K562 (cell line): ENCODE data around the gene TMED6. TPM values are rescaled to one million over a fixed set of nuclear protein-coding genes. Genes with fewer than 3 reads are reported as not detected.

Experiments used
- CAMTA2 ChIP-seq: fragments of 250-450 bp; sonication (Bioruptor Pico); conservative IDR thresholded peaks from 2 replicates; pipeline ENCODE4 v1.5.1; 2022
- CBX5 ChIP-seq: IDR thresholded peaks from 2 replicates; pipeline ENCODE4 v1.6.1; 2014; ENCODE audit warnings: low read depth, borderline replicate concordance
- ERF ChIP-seq: fragments of 450-650 bp; formaldehyde crosslinking; IDR thresholded peaks from 2 replicates; pipeline ENCODE4 v1.4.0; 2020; ENCODE audit warnings: mild to moderate bottlenecking, mixed read lengths
- ETV5 ChIP-seq: sonication (generic); formaldehyde crosslinking; IDR thresholded peaks from 2 replicates; pipeline ENCODE4 v1.4.0; 2020; ENCODE audit warnings: low read depth, mild to moderate bottlenecking, missing genetic modification reagents
- ETV6 ChIP-seq, 3 experiments: fragments of 150-350 bp in 1 of 3; sonication (generic) in 1 of 3; formaldehyde crosslinking in 1 of 3; IDR thresholded peaks; 2 replicates each; pipeline versions ENCODE4 v1.6.1 to v1.8.0; 2014 to 2022; ENCODE audit warnings: borderline replicate concordance in 2 of 3, low read depth in 2 of 3, antibody characterized with exemption in 1 of 3, low read length in 1 of 3, mild to moderate bottlenecking in 1 of 3, missing genetic modification reagents in 1 of 3
- GTF2A2 ChIP-seq: IDR thresholded peaks from 2 replicates; pipeline ENCODE4 v1.6.1; 2016; ENCODE audit warnings: mild to moderate bottlenecking, missing genetic modification characterization, missing compliant biosample characterization
- HOXB6 ChIP-seq: fragments of 250-450 bp; sonication (Bioruptor Pico); IDR thresholded peaks from 2 replicates; pipeline ENCODE4 v1.5.1; 2022; ENCODE audit warnings: mild to moderate bottlenecking, borderline replicate concordance
- KLF1 ChIP-seq: fragments of 450-650 bp; IDR thresholded peaks from 2 replicates; pipeline ENCODE4 v1.6.1; 2016; ENCODE audit warnings: missing genetic modification characterization, missing compliant biosample characterization
- MCM7 ChIP-seq, 2 experiments: fragments of 450-650 bp; IDR thresholded peaks; 2 replicates each; pipeline ENCODE4 v1.6.1; 2016 to 2018
- MIER1 ChIP-seq: fragments of 450-650 bp; IDR thresholded peaks from 2 replicates; pipeline ENCODE4 v1.6.1; 2016; ENCODE audit warnings: antibody characterized with exemption, mild to moderate bottlenecking, low read depth
- MTA1 ChIP-seq: fragments of 450-650 bp; IDR thresholded peaks from 2 replicates; pipeline ENCODE4 v1.6.1; 2017; ENCODE audit warnings: borderline replicate concordance
- POLR3A ChIP-seq: IDR thresholded peaks from 2 replicates; pipeline ENCODE4 v1.6.1; 2011; ENCODE audit warnings: borderline replicate concordance, mild to moderate bottlenecking, moderate library complexity; ENCODE audit not compliant: insufficient read length, insufficient read depth; ENCODE audit errors: extremely low read depth
- RAD21 ChIP-seq, 2 experiments: fragments of 250-450 bp in 1 of 2; fragments of 450-650 bp in 1 of 2; sonication (Bioruptor Pico) in 1 of 2; formaldehyde crosslinking in 1 of 2; IDR thresholded peaks in 1 of 2; conservative IDR thresholded peaks in 1 of 2; 2 replicates each; pipeline versions ENCODE4 v1.4.0 to v1.8.0; 2020 to 2022; ENCODE audit warnings: mild to moderate bottlenecking in 2 of 2, moderate library complexity in 1 of 2
- SNRNP70 ChIP-seq: fragments of 200-400 bp; formaldehyde crosslinking; optimal IDR thresholded peaks from 2 replicates; pipeline ENCODE3; 2017; ENCODE audit warnings: low read depth, low read length
- TCF3 ChIP-seq: sonication (generic); formaldehyde crosslinking; IDR thresholded peaks from 2 replicates; pipeline ENCODE4 v1.4.0; 2020; ENCODE audit warnings: mild to moderate bottlenecking, missing genetic modification reagents
- THRAP3 ChIP-seq: fragments of 450-650 bp; IDR thresholded peaks from 2 replicates; pipeline ENCODE4 v1.6.1; 2016; ENCODE audit warnings: mild to moderate bottlenecking, inconsistent platforms, borderline replicate concordance
- ZBED1 ChIP-seq: IDR thresholded peaks from 2 replicates; pipeline ENCODE4 v1.6.1; 2014
- ZBTB7A ChIP-seq: IDR thresholded peaks from 2 replicates; pipeline ENCODE4 v1.6.1; 2011; ENCODE audit warnings: low read depth, mild to moderate bottlenecking, low read length, moderate library complexity, borderline replicate concordance; ENCODE audit not compliant: control insufficient read depth
- ZNF696 ChIP-seq: fragments of 250-450 bp; sonication (Bioruptor Pico); conservative IDR thresholded peaks from 2 replicates; pipeline ENCODE4 v1.4.0; 2020; ENCODE audit warnings: mild to moderate bottlenecking, moderate library complexity
- ZNF707 ChIP-seq: fragments of 250-450 bp; sonication (Bioruptor Pico); conservative IDR thresholded peaks from 2 replicates; pipeline ENCODE4 v1.8.0; 2022; ENCODE audit warnings: inconsistent platforms, mild to moderate bottlenecking, moderate library complexity
- polyA plus RNA-seq, 8 experiments: library from polyadenylated mRNA; depleted of rRNA in 4 of 8; stranded (reverse) in 5 of 8; unstranded in 3 of 8; fragments of >200 nt; fragmentation: Nextera tagmentation in 2 of 8; fragmentation: Illumina TruSeq in 1 of 8; extraction: Ambion mirVana in 2 of 8; extraction: Trizol in 1 of 8; gene quantifications; 2 replicates each; pipeline versions ENCODE4 v1.2.1 to v1.2.3, GENCODE V29; 2011 to 2014; ENCODE audit warnings: inconsistent platforms in 1 of 8, missing spikeins in 1 of 8
- total RNA-seq, 7 experiments: library from RNA; depleted of rRNA in 6 of 7; stranded (reverse); fragments of >200 nt in 6 of 7; fragmentation: Illumina TruSeq in 2 of 7; extraction: Trizol in 2 of 7; gene quantifications; 2 replicates each; pipeline versions ENCODE4 v1.2.1 to v1.2.3, GENCODE V29; 2011 to 2021; ENCODE audit warnings: low replicate concordance in 1 of 7
- TF ChIP-seq, protein P1 (sequence below): fragments of 250-450 bp; sonication (Bioruptor Pico); IDR thresholded peaks from 2 replicates; pipeline ENCODE4 v1.9.0; 2021; ENCODE audit warnings: mild to moderate bottlenecking
- TF ChIP-seq, protein P2 (sequence below), 2 experiments: fragments of 450-650 bp; IDR thresholded peaks; 2 replicates each; pipeline ENCODE4 v1.6.1; 2016
- TF ChIP-seq, protein P3 (sequence below): fragments of 450-650 bp; IDR thresholded peaks from 2 replicates; pipeline ENCODE4 v1.6.1; 2018; ENCODE audit not compliant: partially characterized antibody

The TMED6 gene
- total and polyA plus RNA-seq, 9 of the 15 experiments (the other 6 are each of a cell fraction or from before 2014, with no cell fraction given): 0.14 to 0.45 (median 0.25) TPM; not detected in 2

DNA sequence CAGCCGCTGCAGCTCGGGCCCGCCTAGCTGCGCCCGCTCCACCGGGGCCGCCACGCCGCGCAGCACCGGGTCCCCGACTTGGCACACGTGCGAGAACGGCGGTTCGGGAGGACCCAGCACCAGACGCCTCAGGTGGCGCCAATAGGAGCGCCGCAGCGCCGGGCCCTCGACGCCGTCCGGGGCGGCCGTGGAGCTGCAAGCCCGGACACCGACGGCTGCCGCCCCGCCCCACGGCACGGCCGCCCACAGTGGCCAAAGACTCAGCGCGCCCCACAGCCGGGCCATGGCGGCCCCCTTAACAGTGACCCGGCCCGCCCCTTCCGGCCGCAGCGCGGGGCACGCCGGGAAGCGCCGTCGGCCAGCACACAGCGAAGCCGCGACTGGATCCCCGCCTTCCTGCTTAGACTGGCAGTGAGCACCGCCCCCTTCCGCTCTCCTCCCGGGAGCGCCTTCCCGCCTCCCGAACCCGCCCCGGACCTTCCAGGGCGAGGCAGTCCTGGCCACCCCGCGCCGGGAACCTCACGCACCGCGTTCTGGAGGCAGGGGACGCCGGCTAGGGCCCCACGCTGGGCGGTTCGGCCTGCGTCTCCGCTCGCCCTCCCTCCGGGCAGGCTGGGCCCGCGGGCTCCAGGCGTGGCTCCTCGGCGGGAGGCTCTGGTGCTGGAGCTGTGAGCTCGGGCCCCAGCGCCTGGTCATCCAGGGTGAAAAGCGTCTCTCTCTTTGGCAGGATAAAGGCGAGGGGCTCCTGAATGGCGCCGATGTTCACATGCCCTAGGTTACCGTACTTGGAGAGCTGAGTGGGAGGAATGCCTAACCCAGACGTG is 21.1 kb downstream of the TMED6 start, which contains the start of gene PDF (continued):
- TF ChIP-seq, protein P1, sequence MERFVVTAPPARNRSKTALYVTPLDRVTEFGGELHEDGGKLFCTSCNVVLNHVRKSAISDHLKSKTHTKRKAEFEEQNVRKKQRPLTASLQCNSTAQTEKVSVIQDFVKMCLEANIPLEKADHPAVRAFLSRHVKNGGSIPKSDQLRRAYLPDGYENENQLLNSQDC (CRISPR knock-in tag): peak; percentile 6; the same call in 1 of the 2 replicates
- TF ChIP-seq POLR3A (no peak), MTA1 (no peak), TCF3 (CRISPR knock-in tag) (peak; percentile 1; the same call in 1 of the 2 replicates), HOXB6 (CRISPR knock-in tag) (no peak), ERF (CRISPR knock-in tag) (peak; percentile 96), MCM7 (IDR thresholded peaks at IDR 0.05) (no peak), MIER1 (no peak), SNRNP70 (no peak), RAD21 (CRISPR knock-in tag; conservative IDR thresholded peaks at IDR 0.05 in 1 of 2, IDR thresholded peaks at IDR 0.05 in 1 of 2) (peak in 1 of 2 experiments; percentile 10; a peak in 1 of 4 replicates), ZBTB7A (no peak), GTF2A2 (tag) (no peak), ETV5 (CRISPR knock-in tag) (peak; percentile 87; the same call in 1 of the 2 replicates), ZNF696 (CRISPR knock-in tag) (no peak), ETV6 (IDR thresholded peaks at IDR 0.05; ENCODE audit: borderline replicate concordance in 1 of 2, low read depth in 2 of 2, low read length in 1 of 2) (no peak), ETV6 (CRISPR knock-in tag; IDR thresholded peaks at IDR 0.05; ENCODE audit: borderline replicate concordance) (no peak), ZNF707 (CRISPR knock-in tag) (no peak), ZBED1 (0 out of 2 replicates have a peak, but pooled peaks have one; percentile 53), CBX5 (no peak), KLF1 (tag) (0 out of 2 replicates have a peak, but pooled peaks have one; percentile 15), CAMTA2 (CRISPR knock-in tag) (peak; percentile 83; the same call in 1 of the 2 replicates), THRAP3 (no peak)
- TF ChIP-seq, protein P2, sequence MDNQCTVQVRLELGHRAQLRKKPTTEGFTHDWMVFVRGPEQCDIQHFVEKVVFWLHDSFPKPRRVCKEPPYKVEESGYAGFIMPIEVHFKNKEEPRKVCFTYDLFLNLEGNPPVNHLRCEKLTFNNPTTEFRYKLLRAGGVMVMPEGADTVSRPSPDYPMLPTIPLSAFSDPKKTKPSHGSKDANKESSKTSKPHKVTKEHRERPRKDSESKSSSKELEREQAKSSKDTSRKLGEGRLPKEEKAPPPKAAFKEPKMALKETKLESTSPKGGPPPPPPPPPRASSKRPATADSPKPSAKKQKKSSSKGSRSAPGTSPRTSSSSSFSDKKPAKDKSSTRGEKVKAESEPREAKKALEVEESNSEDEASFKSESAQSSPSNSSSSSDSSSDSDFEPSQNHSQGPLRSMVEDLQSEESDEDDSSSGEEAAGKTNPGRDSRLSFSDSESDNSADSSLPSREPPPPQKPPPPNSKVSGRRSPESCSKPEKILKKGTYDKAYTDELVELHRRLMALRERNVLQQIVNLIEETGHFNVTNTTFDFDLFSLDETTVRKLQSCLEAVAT (IDR thresholded peaks at IDR 0.05): no peak
- TF ChIP-seq, protein P3, sequence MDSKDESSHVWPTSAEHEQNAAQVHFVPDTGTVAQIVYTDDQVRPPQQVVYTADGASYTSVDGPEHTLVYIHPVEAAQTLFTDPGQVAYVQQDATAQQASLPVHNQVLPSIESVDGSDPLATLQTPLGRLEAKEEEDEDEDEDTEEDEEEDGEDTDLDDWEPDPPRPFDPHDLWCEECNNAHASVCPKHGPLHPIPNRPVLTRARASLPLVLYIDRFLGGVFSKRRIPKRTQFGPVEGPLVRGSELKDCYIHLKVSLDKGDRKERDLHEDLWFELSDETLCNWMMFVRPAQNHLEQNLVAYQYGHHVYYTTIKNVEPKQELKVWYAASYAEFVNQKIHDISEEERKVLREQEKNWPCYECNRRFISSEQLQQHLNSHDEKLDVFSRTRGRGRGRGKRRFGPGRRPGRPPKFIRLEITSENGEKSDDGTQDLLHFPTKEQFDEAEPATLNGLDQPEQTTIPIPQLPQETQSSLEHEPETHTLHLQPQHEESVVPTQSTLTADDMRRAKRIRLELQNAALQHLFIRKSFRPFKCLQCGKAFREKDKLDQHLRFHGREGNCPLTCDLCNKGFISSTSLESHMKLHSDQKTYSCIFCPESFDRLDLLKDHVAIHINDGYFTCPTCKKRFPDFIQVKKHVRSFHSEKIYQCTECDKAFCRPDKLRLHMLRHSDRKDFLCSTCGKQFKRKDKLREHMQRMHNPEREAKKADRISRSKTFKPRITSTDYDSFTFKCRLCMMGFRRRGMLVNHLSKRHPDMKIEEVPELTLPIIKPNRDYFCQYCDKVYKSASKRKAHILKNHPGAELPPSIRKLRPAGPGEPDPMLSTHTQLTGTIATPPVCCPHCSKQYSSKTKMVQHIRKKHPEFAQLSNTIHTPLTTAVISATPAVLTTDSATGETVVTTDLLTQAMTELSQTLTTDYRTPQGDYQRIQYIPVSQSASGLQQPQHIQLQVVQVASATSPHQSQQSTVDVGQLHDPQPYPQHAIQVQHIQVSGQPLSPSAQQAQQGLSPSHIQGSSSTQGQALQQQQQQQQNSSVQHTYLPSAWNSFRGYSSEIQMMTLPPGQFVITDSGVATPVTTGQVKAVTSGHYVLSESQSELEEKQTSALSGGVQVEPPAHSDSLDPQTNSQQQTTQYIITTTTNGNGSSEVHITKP: no peak
